Fibroblast of villous mesenchyme (primary cell): ENCODE measurements around the gene BPHL. TPM values are rescaled to one million over a fixed set of nuclear protein-coding genes. Genes with fewer than 3 reads are reported as not detected.
A peak's percentile ranks its signal among the peaks of the same experiment; 100 is the strongest.

Experiments used
- DNase-seq: peaks from one replicate; pipeline ENCODE4 v3.0.0-alpha.2; 2010; ENCODE audit warnings: low read depth
- H3K4me3 ChIP-seq: 2 replicates; pipeline ENCODE4 v1.5.1; 2011; ENCODE audit warnings: low read depth, mild to moderate bottlenecking, low read length
- total RNA-seq: library from RNA; depleted of rRNA; stranded (reverse); fragments of >200 nt; gene quantifications from 2 replicates; pipeline ENCODE4 v1.2.3, GENCODE V29; 2012
- TF ChIP-seq, protein P1 (sequence below): IDR thresholded peaks from 2 replicates; pipeline ENCODE4 v1.5.1; 2012; ENCODE audit warnings: low read depth, mild to moderate bottlenecking, low read length; ENCODE audit not compliant: insufficient read depth

Gene BPHL
- total RNA-seq, 1 donor = 17.3 TPM

DNA sequence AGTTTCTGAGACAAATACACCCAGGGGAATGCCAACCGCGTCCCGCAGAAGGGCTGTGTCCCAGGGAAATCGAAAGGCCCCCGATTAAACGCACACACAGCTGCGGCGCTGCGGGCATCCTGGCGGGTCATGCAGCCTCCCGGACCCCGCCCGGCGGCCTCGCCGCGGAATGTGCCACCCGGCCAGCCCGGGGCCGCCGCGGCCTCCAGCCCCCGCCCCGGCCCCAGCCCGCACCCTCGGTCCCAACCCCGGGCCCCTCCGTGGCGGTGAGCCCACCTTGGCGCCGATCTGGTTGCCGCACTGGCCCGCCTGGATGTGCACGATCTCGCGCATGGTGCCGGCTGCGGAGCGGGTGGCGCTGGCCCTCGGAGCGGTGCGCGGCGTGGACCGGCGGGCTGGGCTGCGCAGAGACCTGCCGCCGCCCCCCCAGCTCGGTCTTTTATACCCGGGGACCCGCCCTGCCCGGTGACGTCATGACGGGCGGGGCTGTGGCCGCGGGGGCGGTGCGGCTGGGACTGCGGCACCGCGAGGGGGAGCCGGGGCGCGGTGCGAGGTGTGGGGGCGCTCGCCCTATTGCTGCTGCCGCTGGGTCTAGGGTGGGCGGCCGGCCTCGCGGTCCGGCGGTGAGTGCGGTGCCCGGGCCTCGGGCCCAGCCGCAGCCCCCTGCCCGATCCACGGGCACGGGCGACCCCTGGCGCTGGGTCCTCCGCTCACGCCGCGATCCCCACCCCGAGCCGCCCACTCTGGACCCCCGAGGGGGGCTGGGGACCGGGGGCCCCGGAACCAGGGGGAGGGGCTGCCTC lies 38.8 kb downstream of the BPHL start, which contains the start of gene TUBB2A:
Gene TUBB2A (minus strand): TSS at position 414 of the 803 bp plus-strand sequence. CDS start 81 bp downstream, at position 333.
- DNase-seq = peak; percentile 84
- H3K4me3 ChIP-seq = peak within 1 kb of the TSS; percentile 86
- TF ChIP-seq, protein P1, sequence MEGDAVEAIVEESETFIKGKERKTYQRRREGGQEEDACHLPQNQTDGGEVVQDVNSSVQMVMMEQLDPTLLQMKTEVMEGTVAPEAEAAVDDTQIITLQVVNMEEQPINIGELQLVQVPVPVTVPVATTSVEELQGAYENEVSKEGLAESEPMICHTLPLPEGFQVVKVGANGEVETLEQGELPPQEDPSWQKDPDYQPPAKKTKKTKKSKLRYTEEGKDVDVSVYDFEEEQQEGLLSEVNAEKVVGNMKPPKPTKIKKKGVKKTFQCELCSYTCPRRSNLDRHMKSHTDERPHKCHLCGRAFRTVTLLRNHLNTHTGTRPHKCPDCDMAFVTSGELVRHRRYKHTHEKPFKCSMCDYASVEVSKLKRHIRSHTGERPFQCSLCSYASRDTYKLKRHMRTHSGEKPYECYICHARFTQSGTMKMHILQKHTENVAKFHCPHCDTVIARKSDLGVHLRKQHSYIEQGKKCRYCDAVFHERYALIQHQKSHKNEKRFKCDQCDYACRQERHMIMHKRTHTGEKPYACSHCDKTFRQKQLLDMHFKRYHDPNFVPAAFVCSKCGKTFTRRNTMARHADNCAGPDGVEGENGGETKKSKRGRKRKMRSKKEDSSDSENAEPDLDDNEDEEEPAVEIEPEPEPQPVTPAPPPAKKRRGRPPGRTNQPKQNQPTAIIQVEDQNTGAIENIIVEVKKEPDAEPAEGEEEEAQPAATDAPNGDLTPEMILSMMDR = peak; percentile 18

DNA sequence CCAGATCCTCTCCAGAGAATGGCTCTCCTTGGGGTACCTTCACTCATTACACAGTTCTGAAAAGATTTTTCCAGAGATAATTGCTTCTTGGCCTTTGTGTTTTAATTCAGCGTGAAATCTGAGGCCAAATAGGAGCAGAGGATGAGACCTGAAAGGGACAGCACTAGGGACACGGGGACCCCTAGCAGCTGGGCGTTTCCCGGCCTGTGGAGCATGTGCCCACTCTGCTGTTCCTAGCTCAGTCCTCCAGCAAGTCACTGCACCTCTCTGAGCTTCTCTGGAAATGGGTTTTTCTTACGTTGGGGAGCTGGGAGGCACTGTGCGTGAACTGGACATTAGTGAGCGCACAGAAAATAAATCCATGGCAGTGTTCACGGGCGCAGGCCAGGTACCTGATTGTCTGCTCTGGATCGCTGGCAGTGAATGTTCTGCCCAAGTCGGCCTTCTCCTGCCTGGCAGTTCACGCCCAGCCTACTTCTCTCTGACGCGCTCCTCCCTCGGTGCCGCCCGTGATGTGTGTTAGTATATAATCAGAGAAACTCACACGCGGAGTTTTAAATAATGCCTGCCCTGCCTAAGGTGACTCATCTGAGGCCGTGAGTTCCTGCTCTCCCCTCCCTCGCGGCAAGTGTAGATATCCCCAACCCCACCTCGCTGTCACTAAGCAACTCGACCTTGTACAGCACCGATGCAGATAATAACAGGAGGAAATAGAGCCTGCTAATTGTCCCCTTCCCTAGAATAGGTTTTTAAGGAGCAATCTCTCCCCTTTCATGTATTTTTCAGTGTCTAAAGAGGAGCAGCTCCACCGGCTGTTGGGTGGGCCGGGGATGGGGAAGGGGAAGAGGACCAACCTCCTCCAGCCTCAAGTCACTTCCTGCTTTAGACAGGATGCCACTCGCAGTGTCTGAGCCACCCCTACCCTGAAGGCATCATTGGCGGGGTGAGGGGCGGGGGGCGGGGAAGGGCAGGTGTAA lies 41.6 kb downstream of the BPHL start:
- DNase-seq = peak; percentile 40
- no peak overlapping the region for H3K4me3 ChIP-seq
- TF ChIP-seq, protein P1 = no peak

DNA sequence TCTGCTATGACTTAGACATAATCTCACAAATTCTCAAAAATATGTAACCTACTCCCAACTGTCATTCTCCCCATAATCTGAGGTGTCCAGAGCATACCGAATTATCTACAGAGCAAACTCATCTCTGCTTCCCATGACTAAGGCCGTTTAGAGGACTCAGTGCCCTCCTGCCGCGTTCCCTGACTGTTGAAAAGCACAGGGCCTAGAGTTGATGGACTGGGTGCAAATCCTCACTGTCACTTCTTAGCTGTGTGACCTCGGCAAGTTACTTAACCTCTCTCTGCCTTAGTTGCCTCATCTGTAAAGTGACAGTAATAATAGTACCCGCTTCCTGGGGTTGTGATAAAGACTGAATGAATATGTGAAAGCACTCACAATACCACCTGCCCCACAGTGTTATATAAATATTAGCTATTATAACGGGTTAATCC lies 43.6 kb downstream of the BPHL start:
- peak; percentile 19 for DNase-seq
- TF ChIP-seq, protein P1 = no peak
- H3K4me3 ChIP-seq = peak overlapping the region; percentile 74

DNA sequence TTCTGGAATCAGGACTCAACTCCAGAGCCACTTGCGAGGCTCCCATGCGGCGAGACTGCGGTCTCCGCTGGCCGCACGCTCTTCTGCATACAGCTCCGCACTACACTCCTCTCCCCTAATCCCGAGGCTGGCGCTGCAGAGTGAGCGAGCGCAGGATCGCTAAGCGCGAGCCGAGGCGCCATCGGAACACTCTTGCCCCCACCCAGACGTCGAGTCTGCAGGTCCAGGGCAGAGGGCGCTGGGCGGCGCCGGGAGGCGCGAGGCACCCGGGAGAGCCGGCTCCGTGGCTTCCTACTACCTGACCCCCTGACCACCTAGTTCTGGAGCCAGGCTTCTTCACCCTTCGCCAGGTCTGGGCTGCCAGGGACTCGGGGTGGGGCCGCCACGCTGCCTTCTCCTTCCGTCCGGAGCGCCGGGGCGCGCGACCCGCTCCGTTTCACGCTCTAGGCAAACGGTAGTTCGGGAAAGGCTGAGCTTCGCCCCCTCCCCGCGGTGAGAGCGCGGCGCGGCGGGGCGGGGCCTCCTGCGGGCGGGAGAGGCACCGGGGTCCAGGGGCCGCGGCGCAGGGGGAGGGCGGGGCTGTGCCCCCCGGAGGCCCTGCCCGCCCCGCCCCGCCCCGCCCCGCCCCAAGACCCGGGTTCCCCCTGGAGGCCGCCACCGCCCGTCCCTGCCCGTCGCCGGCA lies 44.2 kb downstream of the BPHL start:
- DNase-seq = peak; percentile 81
- TF ChIP-seq, protein P1 = peak; percentile 21
- peak overlapping the region; percentile 74 for H3K4me3 ChIP-seq

DNA sequence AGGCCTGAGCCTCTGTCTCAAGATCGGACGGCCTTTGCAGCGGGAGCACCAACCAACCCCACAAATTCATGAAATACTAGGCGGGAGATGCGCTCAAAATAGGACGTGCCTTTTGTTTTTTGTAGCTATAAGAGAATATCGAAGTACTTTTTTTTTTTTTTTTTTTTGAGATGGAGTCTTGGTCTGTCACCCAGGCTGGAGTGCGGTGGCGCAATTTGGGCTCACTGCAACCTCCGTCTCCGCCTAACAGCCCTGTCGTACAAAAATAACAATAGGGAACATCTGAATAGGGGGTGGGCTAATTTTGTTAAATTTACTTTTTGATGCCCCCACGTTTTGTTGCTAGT lies 44.7 kb downstream of the BPHL start:
- TF ChIP-seq, protein P1 = peak; percentile 3
- H3K4me3 ChIP-seq = peak overlapping the region; percentile 74
- no peak for DNase-seq

DNA sequence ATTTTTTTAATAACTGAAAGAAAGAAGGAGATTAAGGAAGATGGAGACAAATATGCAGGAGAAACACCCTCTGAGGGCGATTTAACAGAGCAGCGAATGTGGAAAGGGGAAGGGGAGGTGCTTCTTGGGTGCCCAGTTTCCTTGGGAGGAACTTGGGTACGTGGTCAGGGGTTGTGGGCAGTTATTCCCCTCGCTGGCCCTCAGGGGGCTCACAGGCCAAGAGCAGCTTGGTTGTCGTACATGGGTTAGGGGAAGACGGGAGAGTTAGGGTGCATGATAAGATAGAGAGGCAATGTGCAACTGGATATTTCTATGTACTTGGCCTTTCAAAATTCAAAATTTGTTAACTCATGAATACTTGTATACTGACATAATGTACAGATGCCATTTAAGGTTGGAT lies 45.9 kb downstream of the BPHL start:
- DNase-seq = no peak
- TF ChIP-seq, protein P1 = no peak

More for the DNA sequence above, 45.9 kb downstream of the BPHL start:
- no peak overlapping the region for H3K4me3 ChIP-seq
